Activated naive CD4-positive, alpha-beta T cell treated with anti-CD3 and anti-CD28 coated beads for 36 hours (primary cell): ENCODE measurements around the gene ERBIN. TPM values are rescaled to one million over a fixed set of nuclear protein-coding genes. Genes with fewer than 3 reads are reported as not detected.
"Not testable (repeated sequence)": the region's sequence is repeated elsewhere in the genome, so short reads cannot be mapped to it uniquely, and the experiment has no call there.

Experiments used
- CTCF ChIA-PET: fragments of 350-600 bp; sonication (Branson Sonifier 250); formaldehyde crosslinking; loops from one replicate; lab custom pipeline; 2021; ENCODE audit warnings: antibody characterized with exemption; lab: Charles Lee
- DNase-seq: peaks from one replicate; pipeline ENCODE4 v3.0.0-alpha.2; 2020
- H3K27ac Mint-ChIP-seq: one replicate; pipeline ENCODE4 v1.8.0; 2021; ENCODE audit warnings: mild to moderate bottlenecking, mixed read lengths
- H3K27me3 Mint-ChIP-seq: one replicate; pipeline ENCODE4 v1.8.0; 2021; ENCODE audit warnings: low read depth, mixed read lengths
- H3K36me3 Mint-ChIP-seq: one replicate; pipeline ENCODE4 v1.8.0; 2021; ENCODE audit warnings: low read depth, mixed read lengths
- H3K4me1 Mint-ChIP-seq: one replicate; pipeline ENCODE4 v1.8.0; 2021; ENCODE audit warnings: low read depth, mixed read lengths
- H3K4me3 Mint-ChIP-seq: one replicate; pipeline ENCODE4 v1.8.0; 2021; ENCODE audit warnings: mild to moderate bottlenecking, moderate library complexity, mixed read lengths
- H3K9me3 Mint-ChIP-seq: one replicate; pipeline ENCODE4 v1.8.0; 2021; ENCODE audit warnings: mixed read lengths
- intact Hi-C: fragments of 100-400 bp; cut with micrococcal nuclease; formaldehyde crosslinking; loops from one replicate; pipeline ENCODE4 v1.15.1; 2023
- total RNA-seq, 2 experiments: library from RNA; stranded (reverse); gene quantifications; one replicate each; pipeline ENCODE4 v1.2.3, GENCODE V29; 2021

The ERBIN gene
- total RNA-seq, 2 experiments from 2014 or later, result 41.9 to 42.2 TPM

DNA sequence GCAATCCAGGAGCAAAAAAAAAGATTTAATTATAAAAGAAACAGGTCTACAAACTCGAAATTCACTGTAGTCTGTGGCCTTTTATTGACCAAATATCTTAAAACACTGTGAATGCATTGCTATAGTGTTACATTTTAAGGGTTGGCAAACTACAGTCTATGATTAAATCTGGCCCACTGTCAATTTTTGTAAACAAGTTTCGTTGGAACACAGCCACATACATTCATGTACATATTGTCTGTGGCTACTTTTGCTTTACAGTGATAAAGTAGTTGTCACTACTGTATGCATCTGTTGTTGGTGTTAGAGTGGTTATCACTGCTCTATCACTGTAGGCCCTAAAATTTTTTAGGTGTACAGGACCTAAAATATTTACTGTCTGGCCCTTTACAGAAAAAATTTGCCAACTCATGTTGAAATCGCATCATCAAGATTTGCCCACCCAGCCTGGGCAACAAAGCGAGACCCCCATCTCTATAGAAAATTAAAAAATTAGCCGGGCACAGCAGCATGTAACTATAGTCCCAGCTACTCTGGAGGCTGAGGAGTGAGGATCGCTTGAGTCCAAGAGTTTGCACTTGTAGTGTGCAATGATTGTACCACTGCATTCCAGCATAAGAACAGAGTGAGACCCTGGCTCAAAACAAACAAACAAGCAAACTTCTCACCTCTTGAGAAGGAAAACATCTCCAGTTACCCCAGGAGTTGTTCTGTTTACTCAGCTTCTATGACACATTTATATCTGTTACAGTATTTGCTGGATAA, 89.0 kb downstream of the ERBIN start:
- Mint-ChIP-seq H3K36me3 (peaks cover 10% of the 10 kb centered on the region), H3K4me1 (peaks cover 31% of the 10 kb centered on the region), H3K4me3 (no peak overlapping the region), H3K27me3 (no peaks in the 10 kb centered on the region), H3K27ac (no peak overlapping the region), H3K9me3 (no peaks in the 10 kb centered on the region)
- intact Hi-C loops, result no loop called here
- no peak for DNase-seq
- CTCF ChIA-PET, result no interaction called here

DNA sequence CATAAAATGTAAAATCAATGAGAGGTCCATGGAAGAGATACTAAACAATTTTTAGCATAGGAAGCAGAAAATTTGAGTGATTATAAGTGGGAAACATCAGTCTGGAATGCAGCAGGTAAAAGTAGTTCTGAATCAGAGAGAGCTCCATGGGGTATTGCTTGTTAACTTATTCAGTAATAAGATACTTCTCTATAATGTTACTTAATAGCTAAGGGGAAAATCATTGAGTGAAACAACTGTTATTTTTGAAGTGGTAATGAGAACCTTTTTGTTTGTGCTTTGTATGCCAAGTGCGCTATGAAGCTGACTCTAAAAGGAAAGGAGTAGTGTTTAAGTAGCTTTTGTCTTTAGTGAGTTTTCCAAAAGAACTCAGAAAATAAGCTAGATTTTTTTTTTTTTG, 95.2 kb downstream of the ERBIN start:
- peaks cover 11% of the 10 kb centered on the region for H3K4me1 Mint-ChIP-seq
- no peak overlapping the region for H3K4me3 Mint-ChIP-seq
- DNase-seq, result no peak
- CTCF ChIA-PET, result interaction anchor here (0.6 kb wide), 1 partner anchor 56 kb away, joined by 5 read pairs; no protein-coding TSS in a partner anchor
- no peaks in the 10 kb centered on the region for H3K27me3 Mint-ChIP-seq
- H3K36me3 Mint-ChIP-seq, result peaks cover 9% of the 10 kb centered on the region
- intact Hi-C loops, result no loop called here
- H3K9me3 Mint-ChIP-seq, result no peaks in the 10 kb centered on the region
- no peak overlapping the region for H3K27ac Mint-ChIP-seq

DNA sequence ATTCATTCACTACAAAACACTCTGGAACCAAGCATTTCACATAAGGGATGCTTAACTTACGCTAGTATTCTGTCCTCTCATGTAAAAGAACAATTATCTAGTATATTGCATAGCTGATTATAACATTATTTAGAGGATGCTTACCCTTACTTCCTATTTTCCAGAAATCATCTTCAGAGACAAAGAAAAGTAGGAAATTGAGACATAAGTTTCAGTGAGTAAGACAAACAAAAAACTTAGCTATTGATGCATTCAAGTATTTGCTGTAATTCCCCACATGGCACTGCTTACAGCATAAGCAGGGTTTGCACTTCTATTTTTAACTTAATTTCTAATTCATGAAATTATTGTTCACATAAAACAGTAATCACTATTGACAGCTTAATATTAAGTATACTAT, 112.9 kb downstream of the ERBIN start:
- H3K27ac Mint-ChIP-seq, result no peak overlapping the region
- no peak overlapping the region for H3K4me3 Mint-ChIP-seq
- CTCF ChIA-PET, result no interaction called here
- H3K9me3 Mint-ChIP-seq, result no peaks in the 10 kb centered on the region
- DNase-seq, result no peak
- peaks cover 19% of the 10 kb centered on the region for H3K36me3 Mint-ChIP-seq
- H3K4me1 Mint-ChIP-seq, result peaks cover 8% of the 10 kb centered on the region
- intact Hi-C loops, result no loop called here
- no peaks in the 10 kb centered on the region for H3K27me3 Mint-ChIP-seq

DNA sequence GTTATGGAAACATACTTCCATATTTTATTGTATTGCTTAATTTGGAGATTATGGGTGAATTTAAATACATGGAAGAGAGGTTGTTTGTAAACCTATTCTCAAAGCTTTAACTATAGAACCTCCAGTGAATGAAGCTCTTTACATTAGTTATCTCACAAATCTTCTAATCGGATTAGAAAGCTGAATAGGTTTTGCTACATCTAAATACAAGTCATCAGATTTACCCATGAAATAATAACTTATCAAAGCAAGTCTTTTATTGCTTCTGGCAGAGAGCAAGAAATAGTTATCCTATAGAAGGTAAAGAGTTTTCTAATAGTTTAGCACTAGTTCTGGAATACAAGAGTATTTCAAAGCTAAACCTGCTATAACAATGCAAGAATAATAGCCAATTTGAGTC, 113.3 kb downstream of the ERBIN start:
- Mint-ChIP-seq H3K4me1 (peaks cover 8% of the 10 kb centered on the region), H3K4me3 (no peak overlapping the region), H3K36me3 (peaks cover 21% of the 10 kb centered on the region), H3K27me3 (no peaks in the 10 kb centered on the region), H3K9me3 (no peaks in the 10 kb centered on the region), H3K27ac (no peak overlapping the region)
- no peak for DNase-seq
- CTCF ChIA-PET, result no interaction called here
- intact Hi-C loops, result no loop called here

GRCh38 chr5:66041627-66042026, 115.3 kb downstream of the ERBIN start:
- no peak overlapping the region for H3K4me3 Mint-ChIP-seq
- no peak for DNase-seq
- intact Hi-C loops, result no loop called here
- H3K4me1 Mint-ChIP-seq, result peaks cover 8% of the 10 kb centered on the region
- H3K27ac Mint-ChIP-seq, result no peak overlapping the region
- no peaks in the 10 kb centered on the region for H3K9me3 Mint-ChIP-seq
- no peaks in the 10 kb centered on the region for H3K27me3 Mint-ChIP-seq
- CTCF ChIA-PET, result interaction anchor here (0.6 to 0.7 kb wide), 2 partner anchors 171 to 299 kb away, joined by 3 to 4 read pairs; no protein-coding TSS in a partner anchor
- peaks cover 25% of the 10 kb centered on the region for H3K36me3 Mint-ChIP-seq

GRCh38 chr5:66057239-66057638, 130.9 kb downstream of the ERBIN start:
- Mint-ChIP-seq H3K27ac (no peak overlapping the region), H3K9me3 (peaks cover 16% of the 10 kb centered on the region), H3K36me3 (peaks cover 59% of the 10 kb centered on the region), H3K4me1 (peaks cover 23% of the 10 kb centered on the region), H3K4me3 (no peak overlapping the region), H3K27me3 (no peaks in the 10 kb centered on the region)
- intact Hi-C loops, result no loop called here
- CTCF ChIA-PET, result interaction anchor here (1.1 kb wide), 1 partner anchor 52 kb away, joined by 3 read pairs; no protein-coding TSS in a partner anchor
- DNase-seq, result no peak

- peaks cover 14% of the 10 kb centered on the region for H3K9me3 Mint-ChIP-seq
- H3K36me3 Mint-ChIP-seq, result peaks cover 46% of the 10 kb centered on the region
- H3K4me1 Mint-ChIP-seq, result peaks cover 46% of the 10 kb centered on the region
Observed at GRCh38 chr5:66061320-66061719, 134.9 kb downstream of the ERBIN start.

GRCh38 chr5:66063061-66063460, 136.7 kb downstream of the ERBIN start:
- Mint-ChIP-seq H3K9me3 (peaks cover 12% of the 10 kb centered on the region), H3K4me1 (peaks cover 46% of the 10 kb centered on the region), H3K36me3 (peaks cover 37% of the 10 kb centered on the region)
- H3K4me3 Mint-ChIP-seq, DNase-seq, H3K27ac Mint-ChIP-seq, intact Hi-C loops, H3K27me3 Mint-ChIP-seq: not testable (repeated sequence)
- CTCF ChIA-PET, result interaction anchor here (0.6 kb wide), 2 partner anchors 214 to 419 kb away, joined by 3 to 7 read pairs; no protein-coding TSS in a partner anchor

More at GRCh38 chr5:66061320-66061719, 134.9 kb downstream of the ERBIN start:
- H3K4me3 Mint-ChIP-seq, H3K27me3 Mint-ChIP-seq, CTCF ChIA-PET, intact Hi-C loops, DNase-seq, H3K27ac Mint-ChIP-seq: not testable (repeated sequence)

- H3K4me1 Mint-ChIP-seq, result peaks cover 28% of the 10 kb centered on the region
- intact Hi-C loops, result no loop called here
- no peaks in the 10 kb centered on the region for H3K27me3 Mint-ChIP-seq
- CTCF ChIA-PET, result no interaction called here
- H3K27ac Mint-ChIP-seq, result no peak overlapping the region
- H3K4me3 Mint-ChIP-seq, result no peak overlapping the region
- H3K9me3 Mint-ChIP-seq, result peaks cover 4% of the 10 kb centered on the region
- H3K36me3 Mint-ChIP-seq, result peaks cover 22% of the 10 kb centered on the region
- DNase-seq, result no peak
Observed at GRCh38 chr5:66066826-66067225, 140.5 kb downstream of the ERBIN start.

- no peak overlapping the region for H3K4me3 Mint-ChIP-seq
- H3K27ac Mint-ChIP-seq, result no peak overlapping the region
Observed at GRCh38 chr5:66072031-66072430, 145.7 kb downstream of the ERBIN start.

GRCh38 chr5:66074901-66075300, 148.5 kb downstream of the ERBIN start:
- H3K36me3 Mint-ChIP-seq, result peaks cover 22% of the 10 kb centered on the region

More at GRCh38 chr5:66072031-66072430, 145.7 kb downstream of the ERBIN start:
- no peak for DNase-seq
- Mint-ChIP-seq H3K27me3 (no peaks in the 10 kb centered on the region), H3K36me3 (peaks cover 15% of the 10 kb centered on the region), H3K9me3 (no peaks in the 10 kb centered on the region), H3K4me1 (peaks cover 8% of the 10 kb centered on the region)
- intact Hi-C loops, result no loop called here
- CTCF ChIA-PET, result no interaction called here

GRCh38 chr5:66080664-66081063, 154.3 kb downstream of the ERBIN start:
- Mint-ChIP-seq H3K9me3 (peaks cover 2% of the 10 kb centered on the region), H3K27ac (no peak overlapping the region), H3K4me3 (no peak overlapping the region), H3K27me3 (no peaks in the 10 kb centered on the region), H3K4me1 (no peaks in the 10 kb centered on the region), H3K36me3 (peaks cover 16% of the 10 kb centered on the region)
- intact Hi-C loops, result no loop called here
- DNase-seq, result no peak
- CTCF ChIA-PET, result no interaction called here

More at GRCh38 chr5:66074901-66075300, 148.5 kb downstream of the ERBIN start:
- Mint-ChIP-seq H3K27ac (no peak overlapping the region), H3K4me3 (no peak overlapping the region), H3K9me3 (no peaks in the 10 kb centered on the region), H3K4me1 (peaks cover 8% of the 10 kb centered on the region), H3K27me3 (no peaks in the 10 kb centered on the region)
- DNase-seq, result no peak
- CTCF ChIA-PET, result interaction anchor here (0.5 kb wide), 1 partner anchor 447 kb away, joined by 5 read pairs; no protein-coding TSS in a partner anchor
- intact Hi-C loops, result no loop called here

DNA sequence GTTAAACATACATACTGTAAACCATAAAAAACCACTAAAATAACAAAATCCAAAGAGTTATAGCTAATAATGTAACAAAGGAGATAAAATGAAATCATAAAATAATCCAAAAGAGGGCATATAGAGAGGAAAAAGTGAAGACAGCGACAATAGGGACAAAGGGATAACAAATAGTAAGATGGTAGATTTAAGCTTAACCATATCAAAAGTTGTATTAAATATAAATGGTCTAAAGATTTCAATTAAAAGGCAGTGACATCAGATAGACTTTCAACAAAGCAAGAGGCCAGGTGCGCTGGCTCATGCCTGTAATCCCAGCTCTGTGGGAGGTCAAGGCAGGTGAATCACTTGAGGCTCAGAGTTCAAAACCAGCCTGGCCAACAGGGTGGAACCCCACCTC, 163.0 kb downstream of the ERBIN start:
- CTCF ChIA-PET, result interaction anchor here (0.6 kb wide), 1 partner anchor 598 kb away, joined by 3 read pairs; no protein-coding TSS in a partner anchor
- intact Hi-C loops, result no loop called here

More for the DNA sequence above, 163.0 kb downstream of the ERBIN start:
- Mint-ChIP-seq H3K27ac (no peak overlapping the region), H3K27me3 (no peaks in the 10 kb centered on the region), H3K36me3 (peaks cover 25% of the 10 kb centered on the region), H3K4me1 (no peaks in the 10 kb centered on the region), H3K9me3 (peaks cover 6% of the 10 kb centered on the region), H3K4me3 (no peak overlapping the region)
- no peak for DNase-seq
